ENCODE results near the gene BPTF.

- TF ChIP-seq ZMAT5 (CRISPR knock-in tag; IDR thresholded peaks at IDR 0.05; ENCODE audit: borderline replicate concordance, low read depth) = no peak
- no peak for TF ChIP-seq ZNF710 (CRISPR knock-in tag; IDR thresholded peaks at IDR 0.05; ENCODE audit: borderline replicate concordance)
- no peak for TF ChIP-seq CTCF (CRISPR knock-in tag; IDR thresholded peaks at IDR 0.05)
- TF ChIP-seq ZNF24 (IDR thresholded peaks at IDR 0.05) = no peak
Observed at GRCh38 chr17:67785504-67785903, 39.8 kb upstream of the BPTF start.

Data from HepG2 (cell line).